ENCODE data around the gene MYH14.
"Not testable (repeated sequence)": the region's sequence is repeated elsewhere in the genome, so short reads cannot be mapped to it uniquely, and the experiment has no call there.

Gene MYH14

DNA sequence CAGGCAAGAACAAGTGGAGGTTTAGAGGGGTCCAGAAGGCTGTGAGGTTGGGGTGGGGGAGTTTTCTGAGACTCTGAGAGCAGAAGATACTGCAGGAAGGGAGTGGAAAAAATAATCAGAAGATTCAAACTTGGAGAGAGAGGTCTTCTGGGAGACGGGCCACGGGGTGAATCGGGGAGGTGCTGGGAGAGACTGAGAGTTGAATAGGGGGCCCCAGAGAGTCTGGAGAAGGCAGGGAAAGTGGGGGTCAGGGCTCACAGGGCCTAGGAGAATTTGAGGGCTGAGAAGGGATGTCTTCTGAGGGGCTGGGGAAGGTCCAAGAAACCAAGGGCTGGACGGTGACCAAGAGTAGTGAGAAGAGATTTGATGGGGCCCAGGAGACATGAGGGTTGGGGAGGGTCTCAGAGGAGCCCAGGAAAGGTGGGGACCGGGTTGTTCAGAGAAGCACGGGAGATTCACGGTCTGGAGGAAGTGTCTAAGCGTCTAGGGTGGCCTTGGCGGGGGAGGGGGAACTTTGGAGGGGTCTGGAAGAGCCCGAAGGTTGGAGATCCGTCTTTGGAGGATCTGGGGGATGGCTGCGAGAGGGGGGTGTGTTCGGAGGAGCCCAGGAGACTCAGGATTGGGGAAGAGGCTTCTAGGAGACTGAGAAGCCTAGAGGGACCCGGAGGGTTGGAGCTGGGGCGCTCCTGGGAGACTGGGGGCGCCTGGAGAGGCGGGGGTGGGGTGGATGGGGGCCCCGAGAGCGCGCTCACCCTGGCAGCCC is 124.2 kb downstream of the MYH14 start:
- POLR2A ChIA-PET = no interaction called here

DNA sequence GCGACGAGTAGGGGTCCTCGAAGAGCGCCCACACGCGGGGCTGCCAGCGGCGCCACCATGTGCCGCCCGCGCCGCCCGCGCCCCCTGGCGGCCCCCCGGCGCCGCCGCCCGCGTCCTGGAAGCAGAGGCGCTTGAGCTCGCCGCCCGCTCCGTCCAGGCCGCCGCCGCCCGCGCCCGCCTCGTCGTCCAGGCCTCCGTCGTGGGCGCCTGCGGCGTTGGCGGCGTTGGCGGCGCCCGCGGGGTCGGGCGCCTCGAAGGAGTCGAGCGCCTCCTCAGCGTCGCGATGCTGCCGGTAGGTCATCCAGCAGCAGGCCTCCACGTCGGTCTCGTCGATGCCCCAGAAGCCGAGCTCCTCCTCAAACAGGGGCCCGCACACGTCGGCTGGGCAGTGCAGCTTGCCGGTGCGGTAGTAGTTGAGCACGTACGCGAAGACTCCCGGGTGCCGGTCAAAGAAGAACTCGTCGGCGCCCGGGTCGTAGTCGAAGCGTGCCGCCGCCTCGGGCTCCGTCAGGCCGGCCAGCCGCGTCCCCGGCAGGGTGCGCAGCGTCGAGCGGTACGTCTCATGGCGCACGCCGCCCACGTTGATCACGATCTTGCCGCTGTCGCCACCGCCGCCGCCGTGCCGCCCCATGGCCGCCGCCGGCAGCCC is 124.9 kb downstream of the MYH14 start:
- no peak for DNase-seq (ENCODE audit: low read depth, low spot score)
- peak overlapping the region; percentile 29; the same call in 1 of the 2 replicates for H3K4me3 ChIP-seq (ENCODE audit: low read depth, low read length)
- TF ChIP-seq, protein P1, sequence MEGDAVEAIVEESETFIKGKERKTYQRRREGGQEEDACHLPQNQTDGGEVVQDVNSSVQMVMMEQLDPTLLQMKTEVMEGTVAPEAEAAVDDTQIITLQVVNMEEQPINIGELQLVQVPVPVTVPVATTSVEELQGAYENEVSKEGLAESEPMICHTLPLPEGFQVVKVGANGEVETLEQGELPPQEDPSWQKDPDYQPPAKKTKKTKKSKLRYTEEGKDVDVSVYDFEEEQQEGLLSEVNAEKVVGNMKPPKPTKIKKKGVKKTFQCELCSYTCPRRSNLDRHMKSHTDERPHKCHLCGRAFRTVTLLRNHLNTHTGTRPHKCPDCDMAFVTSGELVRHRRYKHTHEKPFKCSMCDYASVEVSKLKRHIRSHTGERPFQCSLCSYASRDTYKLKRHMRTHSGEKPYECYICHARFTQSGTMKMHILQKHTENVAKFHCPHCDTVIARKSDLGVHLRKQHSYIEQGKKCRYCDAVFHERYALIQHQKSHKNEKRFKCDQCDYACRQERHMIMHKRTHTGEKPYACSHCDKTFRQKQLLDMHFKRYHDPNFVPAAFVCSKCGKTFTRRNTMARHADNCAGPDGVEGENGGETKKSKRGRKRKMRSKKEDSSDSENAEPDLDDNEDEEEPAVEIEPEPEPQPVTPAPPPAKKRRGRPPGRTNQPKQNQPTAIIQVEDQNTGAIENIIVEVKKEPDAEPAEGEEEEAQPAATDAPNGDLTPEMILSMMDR (IDR thresholded peaks at IDR 0.05; ENCODE audit: insufficient read depth, low read length, missing control alignments) = no peak
- ChIA-PET CTCF (interaction anchor here (1.6 kb wide), 1 partner anchor 76 kb away, joined by 3 read pairs; no protein-coding TSS in a partner anchor), POLR2A (interaction anchor here (0.8 kb wide), 1 partner anchor 396 kb away, joined by 5 read pairs; no protein-coding TSS in a partner anchor)

More for the DNA sequence above, 124.2 kb downstream of the MYH14 start:
- TF ChIP-seq, protein P1 (IDR thresholded peaks at IDR 0.05; ENCODE audit: insufficient read depth, low read length, missing control alignments) = no peak
- CTCF ChIA-PET = interaction anchor here (1.6 kb wide), 1 partner anchor 75 kb away, joined by 3 read pairs; no protein-coding TSS in a partner anchor
- no peak for DNase-seq (ENCODE audit: low read depth, low spot score)
- H3K4me3 ChIP-seq (ENCODE audit: low read depth, low read length) = no peak overlapping the region

DNA sequence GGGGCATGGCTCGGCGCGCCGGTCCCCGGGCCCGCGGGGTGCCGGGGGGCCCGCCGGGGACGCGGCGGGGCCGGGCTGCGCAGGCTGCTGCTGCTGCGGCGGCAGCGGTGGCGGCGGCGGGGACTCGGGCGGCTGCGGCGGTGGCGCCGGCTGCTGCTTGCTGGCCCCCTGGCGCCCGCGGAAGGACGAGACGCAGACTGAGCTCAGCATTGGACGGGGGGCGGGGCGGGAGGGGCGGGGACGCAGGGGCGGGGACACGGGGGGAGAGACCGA is 125.4 kb downstream of the MYH14 start:
- POLR2A ChIA-PET = interaction anchor here (0.8 kb wide), 1 partner anchor 396 kb away, joined by 5 read pairs; no protein-coding TSS in a partner anchor
- no peak overlapping the region for H3K4me3 ChIP-seq (ENCODE audit: low read depth, low read length)
- TF ChIP-seq, protein P1 (IDR thresholded peaks at IDR 0.05; ENCODE audit: insufficient read depth, low read length, missing control alignments) = peak; percentile 24
- no peak for DNase-seq (ENCODE audit: low read depth, low spot score)
- CTCF ChIA-PET = interaction anchor here (0.6 to 1.6 kb wide), 2 partner anchors 13 to 76 kb away, joined by 3 read pairs; no protein-coding TSS in a partner anchor

DNA sequence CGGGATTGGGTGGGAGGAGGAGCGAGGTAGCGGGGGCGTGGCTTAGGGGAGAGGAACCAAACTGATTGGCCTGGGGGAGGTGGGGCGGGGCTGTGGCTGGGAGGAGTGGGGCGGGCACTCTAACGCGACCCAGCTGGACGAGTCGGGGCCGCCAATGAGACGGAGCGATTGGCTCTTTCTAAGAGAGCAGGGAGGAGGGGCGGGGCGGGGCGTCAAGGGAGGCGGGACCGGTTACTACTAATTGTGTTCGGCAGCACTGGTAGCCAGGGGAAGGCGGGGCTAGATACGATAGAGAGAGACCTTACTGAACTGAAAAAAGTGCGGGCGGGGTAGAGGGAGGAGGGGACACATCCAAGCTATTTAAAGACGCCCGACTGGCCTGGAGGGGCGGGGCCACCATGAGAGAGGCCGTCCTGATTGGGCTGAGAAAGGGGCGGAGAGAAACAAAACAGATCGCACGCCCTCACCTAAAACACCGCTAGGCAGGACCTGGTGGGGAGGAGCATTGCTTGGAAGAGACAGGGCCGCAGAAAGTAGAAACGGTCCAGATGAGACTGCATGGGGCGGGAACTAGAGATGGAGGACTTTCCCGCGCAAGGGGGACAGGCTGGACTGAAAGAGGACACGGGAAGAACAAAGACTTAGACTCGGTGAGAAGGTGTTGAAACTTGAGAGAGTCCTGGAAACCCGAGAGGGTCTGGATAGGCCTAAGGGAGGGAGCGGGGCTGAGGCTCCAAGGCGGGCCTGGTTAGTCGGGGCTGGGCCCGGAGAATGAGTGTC is 125.9 kb downstream of the MYH14 start, which contains the start of gene KCNC3:
KCNC3 (minus strand) TSS at position 232 of the 780 bp plus-strand sequence. CDS start 295 bp downstream, outside the sequence.
- ChIA-PET POLR2A (interaction anchor here (0.8 kb wide), 1 partner anchor 395 kb away, joined by 5 read pairs; no protein-coding TSS in a partner anchor), CTCF (interaction anchor here (0.6 to 1.6 kb wide), 2 partner anchors 13 to 77 kb away, joined by 3 read pairs; no protein-coding TSS in a partner anchor)
- TF ChIP-seq, protein P1 (IDR thresholded peaks at IDR 0.05; ENCODE audit: insufficient read depth, low read length, missing control alignments) = no peak
- peak within 1 kb of the TSS; percentile 37 for H3K4me3 ChIP-seq (ENCODE audit: low read depth, low read length)
- DNase-seq (ENCODE audit: low read depth, low spot score) = peak; percentile 77

DNA sequence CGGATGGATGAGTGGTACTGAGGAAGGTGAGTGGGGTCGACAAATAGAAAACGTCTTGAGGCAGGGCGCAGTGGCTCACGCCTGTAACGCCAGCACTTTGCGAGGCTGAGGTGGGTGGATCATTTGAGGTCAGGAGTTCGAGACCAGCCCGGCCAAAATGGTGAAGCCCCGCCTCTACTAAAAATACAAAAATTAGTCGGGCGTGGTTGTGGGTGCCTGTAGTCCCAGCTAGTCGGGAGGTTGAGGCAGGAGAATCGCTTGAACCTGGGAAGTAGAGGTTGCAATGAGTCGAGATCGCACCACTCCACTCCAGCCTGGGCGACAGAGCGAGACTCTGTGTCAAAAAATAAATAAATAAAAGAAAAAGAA is 126.5 kb downstream of the MYH14 start:
- CTCF ChIA-PET = interaction anchor here (1.1 kb wide), 1 partner anchor 454 kb away, joined by 3 read pairs; no protein-coding TSS in a partner anchor
- H3K4me3 ChIP-seq (ENCODE audit: low read depth, low read length) = peak overlapping the region; percentile 37; the same call in 1 of the 2 replicates
- DNase-seq (ENCODE audit: low read depth, low spot score); POLR2A ChIA-PET: not testable (repeated sequence)

DNA sequence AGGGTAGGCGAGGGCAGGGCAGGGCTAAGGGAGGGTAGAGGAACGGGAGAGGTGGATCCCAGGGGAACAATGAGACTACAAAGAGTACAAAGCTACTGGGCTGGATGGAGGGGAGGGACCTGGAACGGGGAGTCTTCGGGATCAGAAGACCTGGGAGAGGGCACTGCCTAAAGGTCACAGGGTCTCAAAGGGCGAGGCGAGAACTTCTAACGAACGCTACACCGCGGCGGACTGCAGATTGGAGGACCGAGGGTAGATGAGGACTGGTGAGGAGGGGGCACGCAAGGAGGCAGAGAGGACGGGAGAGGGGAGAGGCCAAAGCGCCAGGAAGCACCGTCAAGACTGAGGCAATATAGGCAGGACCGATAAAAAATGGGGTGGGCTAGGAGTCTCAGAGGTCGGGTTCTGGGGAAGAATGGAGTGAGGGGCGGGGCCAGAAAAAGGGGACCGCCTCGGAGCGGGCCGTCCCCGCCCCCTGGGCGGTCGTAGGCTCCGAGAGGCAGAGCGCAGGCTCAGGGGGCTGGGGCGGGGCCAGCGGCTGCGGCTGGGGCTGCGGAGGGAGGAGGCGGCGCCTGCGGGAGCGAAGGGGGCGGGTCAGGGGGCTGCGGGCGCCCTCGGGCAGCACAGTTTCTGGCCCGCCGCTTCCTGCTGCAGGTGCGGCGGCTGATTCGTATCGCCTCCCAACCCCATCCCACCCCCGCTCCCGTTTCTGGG is 127.1 kb downstream of the MYH14 start:
- POLR2A ChIA-PET = no interaction called here
- CTCF ChIA-PET = interaction anchor here (1.1 kb wide), 1 partner anchor 453 kb away, joined by 3 read pairs; no protein-coding TSS in a partner anchor
- no peak for DNase-seq (ENCODE audit: low read depth, low spot score)
- TF ChIP-seq, protein P1 (IDR thresholded peaks at IDR 0.05; ENCODE audit: insufficient read depth, low read length, missing control alignments) = no peak
- H3K4me3 ChIP-seq (ENCODE audit: low read depth, low read length) = no peak overlapping the region

Measured in AG04449 (cell line).